GM23338 (cell line): ENCODE measurements around the gene NFIB. TPM values are rescaled to one million over a fixed set of nuclear protein-coding genes. Genes with fewer than 3 reads are reported as not detected.

ENCODE experiments used
- ATAC-seq: fragments of 200-7000 bp; cut with Tn5 transposase; 3 replicates; pipeline ENCODE4 v1.9.1; 2020
- DNase-seq: peaks from one replicate; pipeline ENCODE4 v3.0.0-alpha.2; 2015; ENCODE audit warnings: low spot score
- H2AFZ ChIP-seq: fragments of 200-600 bp; sonication (generic); 2 replicates; pipeline ENCODE4 v1.8.0; 2016; ENCODE audit warnings: antibody characterized with exemption, mild to moderate bottlenecking, moderate library complexity
- H3F3A ChIP-seq: fragments of 200-600 bp; sonication (generic); replicated peaks from 2 replicates; pipeline ENCODE4 v1.8.0; 2017; ENCODE audit warnings: antibody characterized with exemption, mixed run types, low read depth
- H3K27ac ChIP-seq: fragments of 200-600 bp; sonication (generic); 2 replicates; pipeline ENCODE4 v1.6.1; 2016; ENCODE audit warnings: low read depth
- H3K27me3 ChIP-seq: fragments of 200-600 bp; sonication (generic); 2 replicates; pipeline ENCODE4 v1.8.0; 2016; ENCODE audit warnings: mild to moderate bottlenecking, mixed run types, moderate library complexity; ENCODE audit not compliant: insufficient read depth
- H3K36me3 ChIP-seq: fragments of 200-600 bp; sonication (generic); 2 replicates; pipeline ENCODE4 v1.8.0; 2016; ENCODE audit warnings: mild to moderate bottlenecking; ENCODE audit not compliant: insufficient read depth
- H3K4me1 ChIP-seq: fragments of 200-600 bp; sonication (generic); 2 replicates; pipeline ENCODE4 v1.8.0; 2016; ENCODE audit warnings: mild to moderate bottlenecking, moderate library complexity; ENCODE audit not compliant: insufficient read depth
- H3K4me2 ChIP-seq: fragments of 200-600 bp; sonication (generic); 2 replicates; pipeline ENCODE4 v1.7.1; 2017; ENCODE audit warnings: mixed run types
- H3K4me3 ChIP-seq: fragments of 200-600 bp; sonication (generic); 2 replicates; pipeline ENCODE4 v1.6.1; 2016; ENCODE audit warnings: mixed run types
- H3K79me2 ChIP-seq: fragments of 200-600 bp; sonication (generic); replicated peaks from 2 replicates; pipeline ENCODE4 v1.8.0; 2017; ENCODE audit warnings: mild to moderate bottlenecking; ENCODE audit not compliant: insufficient read depth
- H3K9me2 ChIP-seq: fragments of 200-600 bp; sonication (generic); 2 replicates; pipeline ENCODE4 v1.8.0; 2017; ENCODE audit not compliant: insufficient read depth
- H4K20me1 ChIP-seq: fragments of 200-600 bp; sonication (generic); replicated peaks from 2 replicates; pipeline ENCODE4 v1.8.0; 2017; ENCODE audit warnings: mild to moderate bottlenecking; ENCODE audit not compliant: insufficient read depth
- H3K27ac Mint-ChIP-seq: 2 replicates; pipeline ENCODE4 v1.8.0; 2020; ENCODE audit warnings: inconsistent platforms, mild to moderate bottlenecking, moderate library complexity, mixed read lengths
- H3K27me3 Mint-ChIP-seq: 3 replicates; pipeline ENCODE4 v1.8.0; 2022; ENCODE audit warnings: low read depth, mild to moderate bottlenecking, moderate library complexity, mixed read lengths, inconsistent platforms; ENCODE audit not compliant: insufficient read depth, poor library complexity
- H3K36me3 Mint-ChIP-seq: 3 replicates; pipeline ENCODE4 v1.8.0; 2021; ENCODE audit warnings: low read depth, mild to moderate bottlenecking, inconsistent platforms, moderate library complexity, mixed read lengths
- H3K4me1 Mint-ChIP-seq: 3 replicates; pipeline ENCODE4 v1.8.0; 2020; ENCODE audit warnings: mild to moderate bottlenecking, inconsistent platforms, mixed read lengths
- H3K4me3 Mint-ChIP-seq: 3 replicates; pipeline ENCODE4 v1.8.0; 2021; ENCODE audit warnings: moderate library complexity, mild to moderate bottlenecking, inconsistent platforms, mixed read lengths
- H3K9me3 Mint-ChIP-seq: 3 replicates; pipeline ENCODE4 v1.8.0; 2020; ENCODE audit warnings: moderate library complexity, mild to moderate bottlenecking, inconsistent platforms, mixed read lengths
- CREB1 ChIP-seq: fragments of 250-450 bp; sonication (Bioruptor Pico); IDR thresholded peaks from 2 replicates; pipeline ENCODE4 v1.5.0; 2020; ENCODE audit warnings: low read depth, mild to moderate bottlenecking, moderate library complexity
- EZH2 ChIP-seq: fragments of 200-600 bp; sonication (generic); IDR thresholded peaks from one replicate; pipeline ENCODE4 v1.8.0; 2017; ENCODE audit warnings: antibody characterized with exemption, mild to moderate bottlenecking, low read depth; ENCODE audit not compliant: unreplicated experiment
- EZH2phosphoT487 ChIP-seq: fragments of 200-600 bp; sonication (generic); IDR thresholded peaks from one replicate; pipeline ENCODE4 v1.8.1; 2018; ENCODE audit warnings: antibody characterized with exemption; ENCODE audit not compliant: unreplicated experiment
- JUNB ChIP-seq: IDR thresholded peaks from one replicate; pipeline ENCODE4 v1.6.1; 2016; ENCODE audit warnings: antibody characterized with exemption; ENCODE audit not compliant: unreplicated experiment
- NANOG ChIP-seq: IDR thresholded peaks from 2 replicates; pipeline ENCODE4 v1.6.1; 2016; ENCODE audit warnings: antibody characterized with exemption, borderline replicate concordance
- POLR2AphosphoS5 ChIP-seq: IDR thresholded peaks from 2 replicates; pipeline ENCODE4 v1.6.1; 2016; ENCODE audit warnings: antibody characterized with exemption, low read depth
- ZNF114 ChIP-seq: fragments of 250-450 bp; sonication (Bioruptor Pico); IDR thresholded peaks from 2 replicates; pipeline ENCODE4 v1.5.0; 2020; ENCODE audit warnings: mild to moderate bottlenecking, moderate library complexity
- ZNF462 ChIP-seq: fragments of 250-450 bp; sonication (Bioruptor Pico); IDR thresholded peaks from 2 replicates; pipeline ENCODE4 v1.5.0; 2020; ENCODE audit warnings: mild to moderate bottlenecking, moderate library complexity
- polyA plus RNA-seq: library from polyadenylated mRNA; unstranded; fragments of >200 nt; fragmentation: Nextera tagmentation; extraction: Ambion mirVana; gene quantifications from 2 replicates; pipeline ENCODE4 v1.2.1, GENCODE V29; 2016
- total RNA-seq: library from RNA; depleted of rRNA; stranded (reverse); fragments of >200 nt; shearing (Covaris generic); gene quantifications from 2 replicates; pipeline ENCODE4 v1.2.3, GENCODE V29; 2014

Gene NFIB
- total and polyA plus RNA-seq, 2 experiments from 2014 or later: 3.9 to 4.7 TPM

GRCh38 chr9:14127656-14128055, 186.3 kb downstream of the NFIB start:
- Mint-ChIP-seq H3K4me3 (no peak overlapping the region), H3K4me1 (no peaks in the 10 kb centered on the region)

More at GRCh38 chr9:14127656-14128055, 186.3 kb downstream of the NFIB start:
- H3K27me3 ChIP-seq: no peaks in the 10 kb centered on the region
- no peak overlapping the region for H2AFZ ChIP-seq
- no peaks in the 10 kb centered on the region for H3K9me2 ChIP-seq
- H3K4me3 ChIP-seq: no peak overlapping the region
- peaks cover 4% of the 10 kb centered on the region; the same call in 1 of the 3 replicates for H3K36me3 Mint-ChIP-seq
- H3K9me3 Mint-ChIP-seq: no peaks in the 10 kb centered on the region
- no peaks in the 10 kb centered on the region for H3F3A ChIP-seq
- no peak overlapping the region for H3K27ac ChIP-seq
- H3K4me1 ChIP-seq: no peaks in the 10 kb centered on the region
- no peak overlapping the region for H3K4me2 ChIP-seq
- no peak for ATAC-seq
- H3K27ac Mint-ChIP-seq: no peak overlapping the region
- TF ChIP-seq POLR2AphosphoS5 (no peak), JUNB (no peak), EZH2 (no peak), ZNF462 (no peak), ZNF114 (CRISPR knock-in tag) (no peak), NANOG (no peak), EZH2phosphoT487 (no peak), CREB1 (no peak)
- H3K36me3 ChIP-seq: no peaks in the 10 kb centered on the region
- no peaks in the 10 kb centered on the region for H4K20me1 ChIP-seq
- H3K27me3 Mint-ChIP-seq: no peaks in the 10 kb centered on the region
- DNase-seq: no peak
- no peaks in the 10 kb centered on the region for H3K79me2 ChIP-seq
